ENCODE results near the gene OR2V1. TPM values are rescaled to one million over a fixed set of nuclear protein-coding genes. Genes with fewer than 3 reads are reported as not detected.
"Not testable (repeated sequence)": the region's sequence is repeated elsewhere in the genome, so short reads cannot be mapped to it uniquely, and the experiment has no call there.

The OR2V1 gene
- total RNA-seq, 1 experiment from 2014 or later = not detected

DNA sequence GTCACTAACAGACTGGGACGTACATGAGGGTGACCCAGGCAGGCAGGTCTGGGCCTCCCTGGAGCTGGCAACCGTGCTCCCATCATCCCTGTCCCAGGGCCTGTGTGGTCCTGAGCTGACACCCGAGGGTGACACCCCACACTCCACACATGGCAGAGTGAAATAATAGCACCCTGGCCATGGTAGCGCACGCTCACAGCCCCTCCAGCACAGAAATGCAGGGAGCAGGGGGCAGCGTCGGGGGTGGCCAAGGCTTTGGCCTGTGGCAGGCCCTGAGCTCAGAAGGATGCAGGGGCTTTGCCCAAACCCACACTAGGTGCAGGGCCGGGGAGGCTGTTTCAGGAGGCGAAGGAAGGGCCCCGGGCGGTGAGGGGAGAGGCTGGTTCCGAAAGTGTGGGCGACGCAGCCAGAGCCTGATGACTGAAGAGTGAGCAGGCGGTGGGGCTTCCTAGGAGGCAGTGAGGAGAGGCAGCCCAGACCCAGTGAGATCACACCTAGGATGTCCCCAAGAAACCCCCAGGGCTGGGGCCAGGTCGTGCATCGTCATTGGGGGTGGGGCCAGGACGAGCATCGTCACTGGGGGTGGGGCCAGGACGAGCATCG is 29.3 kb upstream of the OR2V1 start:
- DNase-seq (ENCODE audit: low read depth) = no peak

- DNase-seq (ENCODE audit: low read depth) = peak; percentile 75
Measured at GRCh38 chr5:181159286-181160151, 28.6 kb upstream of the OR2V1 start.

DNA sequence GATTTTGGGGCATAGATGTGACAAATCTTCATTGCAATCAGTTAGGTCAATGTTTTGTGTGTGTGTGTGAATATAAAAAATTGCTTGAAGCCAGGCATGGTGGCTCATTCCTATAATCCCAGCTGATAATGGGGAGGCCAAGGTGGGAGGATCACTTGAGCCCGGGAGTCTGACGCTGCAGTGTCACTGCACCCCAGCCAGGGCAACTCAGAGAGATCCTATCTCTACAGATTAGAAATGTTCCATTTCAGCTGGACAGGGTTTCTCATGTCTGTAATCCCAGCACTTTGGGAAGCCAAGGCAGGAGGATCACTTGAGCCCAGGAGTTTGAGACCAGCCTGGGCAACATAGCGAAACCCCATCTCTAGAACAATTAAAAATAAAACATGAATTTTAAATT is 27.9 kb upstream of the OR2V1 start:
- no peak for DNase-seq (ENCODE audit: low read depth)

- no peak for DNase-seq (ENCODE audit: low read depth)
Measured at GRCh38 chr5:181156758-181157157, 25.8 kb upstream of the OR2V1 start.

DNA sequence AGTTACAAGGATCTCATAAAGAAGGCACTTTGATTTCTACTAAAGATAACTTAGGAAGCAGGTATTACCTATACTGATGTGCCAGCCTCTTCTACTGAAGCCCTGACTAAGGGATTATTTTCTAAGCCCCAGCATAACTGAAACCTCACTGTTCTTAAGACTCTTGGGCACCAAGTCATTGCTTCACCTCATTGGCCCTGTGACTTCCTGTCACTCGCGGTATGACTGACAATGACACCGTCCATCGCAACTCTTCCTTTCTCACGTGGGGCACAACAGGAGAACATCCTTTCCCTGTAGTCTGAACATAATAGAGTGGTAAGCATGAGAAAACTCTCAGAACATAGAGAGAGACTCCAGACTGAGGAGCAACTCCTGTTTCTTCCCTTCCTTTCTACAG is 22.8 kb upstream of the OR2V1 start:
- DNase-seq (ENCODE audit: low read depth) = no peak

- DNase-seq (ENCODE audit: low read depth) = peak; percentile 36
Measured at GRCh38 chr5:181152406-181152805, 21.4 kb upstream of the OR2V1 start.

GRCh38 chr5:181151146-181151545 is 20.2 kb upstream of the OR2V1 start:
- DNase-seq (ENCODE audit: low read depth) = peak; percentile 32

GRCh38 chr5:181149806-181150733 is 19.1 kb upstream of the OR2V1 start:
- DNase-seq (ENCODE audit: low read depth) = no peak

GRCh38 chr5:181149355-181149754 is 18.4 kb upstream of the OR2V1 start:
- no peak for DNase-seq (ENCODE audit: low read depth)

DNA sequence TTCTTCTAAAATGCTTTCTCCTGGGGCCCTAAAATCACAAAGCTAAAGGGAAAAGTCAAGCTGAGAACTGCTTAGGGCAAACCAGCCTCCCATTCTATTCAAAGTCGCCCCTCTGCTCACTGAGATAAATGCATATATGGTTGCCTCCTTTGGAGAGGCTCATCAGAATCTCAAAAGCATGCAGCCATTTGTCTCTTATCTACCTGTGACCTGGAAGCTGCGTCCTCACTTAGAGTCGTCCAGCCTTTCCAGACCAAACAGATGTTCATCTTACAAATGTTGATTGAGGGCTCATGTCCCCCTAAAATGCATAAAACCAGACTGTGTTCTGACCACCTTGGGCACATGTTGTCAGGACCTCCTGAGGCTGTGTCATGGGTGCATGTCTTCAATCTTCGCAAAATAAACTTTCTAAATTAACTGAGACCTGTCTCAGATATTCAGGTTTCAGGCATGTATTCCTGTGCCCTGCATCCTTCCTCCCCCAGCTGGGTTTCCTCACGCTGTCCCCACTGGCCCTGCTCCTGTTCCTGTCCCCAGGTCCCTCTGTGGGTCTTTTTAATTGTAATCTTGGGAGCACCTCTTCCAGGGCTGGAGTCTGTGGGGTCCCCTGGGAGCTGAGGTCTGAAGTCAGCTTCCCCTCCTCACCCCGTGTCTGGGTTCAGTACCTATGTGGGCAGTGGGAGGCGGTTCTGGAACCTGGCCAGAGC is 16.1 kb upstream of the OR2V1 start, which contains the start of gene OR2V2:
OR2V2 (plus strand) TSS at position 660 of the 710 bp plus-strand sequence. CDS start 7,357 bp downstream, outside the sequence.
- not testable (repeated sequence) for DNase-seq (ENCODE audit: low read depth)

DNA sequence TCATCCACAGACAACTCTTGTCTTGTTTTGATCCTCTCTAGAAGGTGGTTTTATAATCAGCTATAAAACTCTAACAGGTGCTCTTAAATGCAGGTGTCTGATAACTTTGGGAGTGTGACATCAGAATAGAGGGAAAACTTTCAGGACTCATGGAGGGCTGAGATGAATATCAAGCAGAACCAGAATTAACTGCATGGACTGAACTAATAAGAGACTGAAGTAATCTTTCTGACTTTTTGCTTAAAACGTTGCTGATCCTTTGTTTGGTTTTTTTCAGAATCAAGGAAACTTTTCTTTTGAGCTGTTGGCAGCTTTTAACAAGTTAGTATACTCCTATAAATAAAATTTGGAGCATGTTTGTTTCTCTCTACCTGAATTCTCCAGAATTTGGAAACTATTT is 14.2 kb upstream of the OR2V1 start:
- DNase-seq (ENCODE audit: low read depth) = no peak

- no peak for DNase-seq (ENCODE audit: low read depth)
Measured at GRCh38 chr5:181142054-181142453, 11.1 kb upstream of the OR2V1 start.

GRCh38 chr5:181140766-181141165 is 9.8 kb upstream of the OR2V1 start:
- no peak for DNase-seq (ENCODE audit: low read depth)

DNA sequence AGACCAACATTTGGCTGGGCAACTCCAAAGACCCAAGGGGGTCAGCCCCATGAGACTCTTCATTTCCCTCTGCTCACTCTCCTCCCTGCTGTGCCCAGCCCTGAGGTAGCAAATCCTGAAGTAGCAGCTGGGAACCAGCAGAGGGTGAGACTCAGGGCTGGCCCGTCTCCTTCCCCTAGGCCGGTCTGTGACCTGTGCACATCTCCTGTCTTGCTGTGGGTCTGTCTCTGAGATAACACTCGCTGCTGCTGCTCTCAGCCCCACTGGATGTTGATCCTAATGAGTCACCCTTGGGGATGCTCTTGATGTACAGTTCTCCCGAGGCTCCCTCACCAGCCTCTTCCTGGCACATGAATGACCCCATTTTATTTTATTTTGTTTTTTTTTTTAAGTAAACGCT is 7.3 kb upstream of the OR2V1 start:
- DNase-seq (ENCODE audit: low read depth) = no peak

GRCh38 chr5:181136361-181136955 is 5.5 kb upstream of the OR2V1 start:
- DNase-seq (ENCODE audit: low read depth) = no peak

DNA sequence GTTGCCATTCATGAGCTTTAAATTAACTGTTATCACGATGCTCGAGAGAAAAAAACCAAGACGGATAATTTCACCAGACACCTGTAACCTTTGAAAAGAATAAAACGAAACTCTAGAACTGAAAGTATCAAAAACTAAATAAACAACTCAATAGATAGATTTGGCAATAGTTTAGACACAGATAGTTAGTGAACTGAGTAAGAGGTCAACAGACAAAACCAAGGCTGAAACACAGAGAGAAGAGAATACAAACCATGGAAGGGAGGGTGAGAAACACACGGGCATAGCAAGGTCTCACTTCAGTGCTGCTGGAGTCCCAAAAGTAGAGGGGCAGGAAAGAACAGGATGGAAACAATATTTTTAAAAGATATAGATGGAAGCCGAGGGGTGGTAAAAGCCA is 3.3 kb upstream of the OR2V1 start:
- DNase-seq (ENCODE audit: low read depth) = no peak

DNA sequence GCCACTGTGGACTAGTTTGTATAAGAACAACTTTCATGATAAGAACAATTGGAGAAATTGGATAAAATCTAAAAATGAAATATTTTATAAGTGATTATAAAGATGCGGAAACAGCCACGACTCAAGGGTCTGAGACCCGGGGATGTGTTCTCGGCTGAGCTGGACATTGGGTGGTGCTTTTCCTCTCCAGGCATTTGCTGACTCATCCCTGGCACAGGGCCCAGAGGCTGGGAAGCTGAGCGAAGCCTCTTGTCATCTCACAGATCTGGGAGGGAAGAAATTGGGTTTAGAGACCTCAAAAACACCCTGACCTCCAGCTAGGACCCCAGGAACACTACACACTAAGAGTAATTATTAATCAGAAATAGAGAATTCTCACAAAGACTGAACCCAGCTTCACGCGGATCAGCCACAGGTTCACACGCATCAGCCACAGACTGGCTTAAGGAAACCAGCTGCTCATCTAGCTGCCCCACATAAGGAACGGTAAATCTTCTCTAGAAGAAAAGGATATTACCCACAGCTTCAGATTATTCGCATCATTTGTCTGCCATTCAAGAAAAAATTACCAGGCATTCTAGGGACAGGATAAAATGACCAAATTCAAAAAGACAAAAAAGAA is 2.8 kb upstream of the OR2V1 start:
- DNase-seq (ENCODE audit: low read depth) = peak; percentile 78

DNA sequence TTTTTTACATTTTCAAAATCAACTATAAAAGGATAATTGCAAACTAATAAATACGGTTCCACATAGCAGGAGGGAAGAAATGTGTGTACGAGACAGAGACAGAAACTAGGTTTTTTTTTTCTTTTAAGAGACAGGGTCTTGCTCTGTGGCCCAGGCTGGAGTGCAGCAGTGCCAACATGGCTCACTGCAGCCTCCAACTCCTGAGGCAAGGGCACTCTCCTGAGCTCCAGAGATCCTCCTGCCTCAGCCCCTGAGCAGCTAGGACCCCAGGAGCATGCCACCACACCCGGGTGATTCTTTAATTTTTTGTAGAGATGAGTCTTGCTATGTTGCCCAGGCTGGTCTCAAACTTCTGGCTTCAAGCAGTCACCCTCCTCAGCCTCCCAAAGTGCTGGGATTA is 2.1 kb upstream of the OR2V1 start:
- no peak for DNase-seq (ENCODE audit: low read depth)

GRCh38 chr5:181131514-181131913 is 545 bp upstream of the OR2V1 start:
- DNase-seq (ENCODE audit: low read depth) = no peak

GRCh38 chr5:181130081-181130480 is 888 bp downstream of the OR2V1 start:
- DNase-seq (ENCODE audit: low read depth) = not testable (repeated sequence)
